ENCODE results near the gene NPHP4. TPM values are rescaled to one million over a fixed set of nuclear protein-coding genes. Genes with fewer than 3 reads are reported as not detected.
A peak's percentile ranks its signal among the peaks of the same experiment; 100 is the strongest.

Gene NPHP4
- total RNA-seq, 1 donor from 2014 or later: 33.2 TPM

DNA sequence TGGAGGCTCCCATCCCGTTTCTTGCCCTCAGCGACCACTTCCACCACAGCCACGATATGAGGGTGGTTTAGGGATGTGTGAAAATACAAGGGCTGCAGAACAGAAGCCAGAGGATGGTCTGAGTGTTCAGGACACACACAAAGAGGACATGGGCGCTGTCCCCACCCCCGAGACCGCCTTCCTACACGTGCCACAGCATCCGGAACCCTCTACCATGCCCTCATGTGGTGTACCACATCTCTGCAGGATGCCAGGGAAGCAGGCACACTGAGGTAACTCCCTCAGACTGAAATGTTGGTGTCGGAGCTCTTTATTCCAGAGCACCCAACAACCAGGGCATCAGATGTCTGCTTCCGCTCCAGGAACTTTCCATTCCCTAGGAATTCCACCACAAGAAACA, 23.1 kb downstream of the NPHP4 start:
- TF ChIP-seq, protein P1, sequence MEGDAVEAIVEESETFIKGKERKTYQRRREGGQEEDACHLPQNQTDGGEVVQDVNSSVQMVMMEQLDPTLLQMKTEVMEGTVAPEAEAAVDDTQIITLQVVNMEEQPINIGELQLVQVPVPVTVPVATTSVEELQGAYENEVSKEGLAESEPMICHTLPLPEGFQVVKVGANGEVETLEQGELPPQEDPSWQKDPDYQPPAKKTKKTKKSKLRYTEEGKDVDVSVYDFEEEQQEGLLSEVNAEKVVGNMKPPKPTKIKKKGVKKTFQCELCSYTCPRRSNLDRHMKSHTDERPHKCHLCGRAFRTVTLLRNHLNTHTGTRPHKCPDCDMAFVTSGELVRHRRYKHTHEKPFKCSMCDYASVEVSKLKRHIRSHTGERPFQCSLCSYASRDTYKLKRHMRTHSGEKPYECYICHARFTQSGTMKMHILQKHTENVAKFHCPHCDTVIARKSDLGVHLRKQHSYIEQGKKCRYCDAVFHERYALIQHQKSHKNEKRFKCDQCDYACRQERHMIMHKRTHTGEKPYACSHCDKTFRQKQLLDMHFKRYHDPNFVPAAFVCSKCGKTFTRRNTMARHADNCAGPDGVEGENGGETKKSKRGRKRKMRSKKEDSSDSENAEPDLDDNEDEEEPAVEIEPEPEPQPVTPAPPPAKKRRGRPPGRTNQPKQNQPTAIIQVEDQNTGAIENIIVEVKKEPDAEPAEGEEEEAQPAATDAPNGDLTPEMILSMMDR (conservative IDR thresholded peaks at IDR 0.05): no peak
- Mint-ChIP-seq H3K4me3 (no peak overlapping the region), H3K36me3 (ENCODE audit: low read depth) (peaks cover 3% of the 10 kb centered on the region), H3K27ac (ENCODE audit: unreplicated experiment) (no peak overlapping the region), H3K9me3 (no peaks in the 10 kb centered on the region), H3K27me3 (ENCODE audit: low read depth) (no peaks in the 10 kb centered on the region), H3K4me1 (peaks cover 21% of the 10 kb centered on the region)
- no peak for DNase-seq (ENCODE audit: low read depth, low spot score)

DNA sequence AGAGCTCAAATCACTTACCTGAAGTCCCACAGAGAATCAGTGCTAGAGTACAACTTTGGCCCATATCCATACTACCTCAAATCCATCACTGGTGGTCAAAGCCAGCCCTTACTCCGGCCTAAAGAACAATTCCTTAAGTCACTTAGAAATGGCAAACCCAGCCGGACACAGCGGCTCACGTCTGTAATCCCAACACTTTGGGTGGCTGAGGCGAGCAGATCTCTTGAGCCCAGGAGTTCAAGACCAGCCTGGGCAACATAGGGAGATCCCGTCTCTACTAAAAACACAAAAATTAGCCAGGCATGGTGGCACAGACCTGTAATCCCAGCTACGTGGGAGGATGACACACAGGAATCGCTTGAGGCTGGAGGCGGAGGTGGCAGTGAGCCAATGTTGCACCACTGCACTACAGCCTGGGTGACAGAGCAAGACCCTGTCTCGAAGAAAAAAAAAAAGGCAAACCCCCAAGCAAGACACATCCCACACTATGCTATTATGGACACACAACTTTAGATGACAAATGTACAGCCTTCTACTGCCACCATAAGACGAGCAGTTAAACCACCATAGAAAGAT, 24.0 kb downstream of the NPHP4 start:
- no peaks in the 10 kb centered on the region for H3K9me3 Mint-ChIP-seq
- peaks cover 5% of the 10 kb centered on the region for H3K36me3 Mint-ChIP-seq (ENCODE audit: low read depth)
- DNase-seq (ENCODE audit: low read depth, low spot score): no peak
- H3K4me1 Mint-ChIP-seq: peaks cover 14% of the 10 kb centered on the region
- TF ChIP-seq, protein P1 (conservative IDR thresholded peaks at IDR 0.05): no peak
- H3K27ac Mint-ChIP-seq (ENCODE audit: unreplicated experiment): no peak overlapping the region
- H3K4me3 Mint-ChIP-seq: no peak overlapping the region
- no peaks in the 10 kb centered on the region for H3K27me3 Mint-ChIP-seq (ENCODE audit: low read depth)

DNA sequence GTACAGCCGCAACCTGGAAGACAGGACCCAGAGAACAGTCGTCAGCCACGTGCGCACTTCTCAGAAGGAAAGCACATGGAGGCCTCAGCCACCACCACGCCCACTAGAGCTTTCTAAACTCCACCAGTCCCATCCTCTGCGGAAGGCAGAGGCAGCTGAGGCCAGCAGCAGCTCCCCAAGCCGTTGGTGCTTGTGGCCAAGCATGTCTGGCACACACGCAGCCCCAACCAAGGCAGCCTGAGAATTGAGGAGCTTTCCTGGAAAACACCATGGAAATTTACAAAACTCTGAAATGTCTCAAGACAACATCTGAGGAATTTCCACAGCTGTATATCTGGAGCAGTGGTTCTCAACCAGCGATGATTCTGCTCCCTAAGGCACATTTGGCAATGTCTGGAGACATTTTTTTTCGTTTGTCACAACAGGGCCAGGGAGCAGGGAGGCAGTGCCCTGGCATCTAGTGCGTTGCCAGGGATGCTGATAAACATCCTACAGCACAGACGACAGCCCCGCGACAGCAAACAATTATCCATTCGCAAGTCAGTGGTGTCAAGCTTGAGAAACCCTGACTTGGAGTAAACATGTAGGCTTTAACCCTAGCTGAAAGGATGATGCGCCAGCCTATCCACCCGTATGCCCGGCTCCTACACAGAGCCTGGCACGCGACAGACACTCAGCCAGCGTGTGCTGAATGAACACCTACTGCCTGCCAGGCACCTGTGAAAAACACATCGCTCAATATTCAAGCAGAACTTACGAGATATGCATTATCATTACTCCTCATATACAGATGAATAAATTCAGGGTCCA, 24.7 kb downstream of the NPHP4 start:
- TF ChIP-seq, protein P1 (conservative IDR thresholded peaks at IDR 0.05): no peak
- Mint-ChIP-seq H3K4me3 (no peak overlapping the region), H3K27me3 (ENCODE audit: low read depth) (no peaks in the 10 kb centered on the region), H3K27ac (ENCODE audit: unreplicated experiment) (no peak overlapping the region), H3K4me1 (peaks cover 14% of the 10 kb centered on the region), H3K36me3 (ENCODE audit: low read depth) (peaks cover 5% of the 10 kb centered on the region), H3K9me3 (no peaks in the 10 kb centered on the region)
- no peak for DNase-seq (ENCODE audit: low read depth, low spot score)

DNA sequence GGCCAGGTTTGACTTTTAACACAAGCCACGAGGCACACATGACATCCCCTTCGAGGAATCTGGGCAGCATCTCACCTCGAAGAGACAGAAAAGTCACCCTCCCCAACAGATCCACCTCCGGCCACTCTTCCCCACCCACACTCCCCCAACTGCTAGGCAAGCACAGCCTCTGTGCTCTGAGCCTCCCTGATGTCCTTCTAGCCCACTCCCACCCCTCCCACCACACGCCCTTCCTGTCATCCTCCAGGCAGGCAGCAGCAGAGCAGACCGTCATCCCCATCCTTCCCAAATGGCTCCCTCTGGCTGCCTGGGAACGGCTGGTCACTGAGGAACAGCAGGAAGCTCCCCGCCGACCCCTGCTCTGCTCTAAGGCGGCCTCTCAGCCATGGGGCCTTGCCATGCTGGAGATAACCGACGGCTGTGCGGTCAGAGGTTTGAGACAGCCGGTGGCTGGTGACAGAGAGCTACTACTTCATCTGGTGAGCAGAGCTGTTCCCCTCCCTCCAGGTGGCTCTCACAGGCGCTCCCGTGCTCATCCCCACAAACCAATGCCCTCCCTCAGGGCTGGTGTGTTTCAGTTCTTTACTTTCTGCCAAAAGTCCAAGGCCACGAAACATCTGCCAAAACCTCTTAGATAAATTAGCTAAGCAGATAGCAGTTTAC, 25.6 kb downstream of the NPHP4 start:
- Mint-ChIP-seq H3K36me3 (ENCODE audit: low read depth) (peaks cover 5% of the 10 kb centered on the region), H3K9me3 (no peaks in the 10 kb centered on the region), H3K4me3 (no peak overlapping the region), H3K27me3 (ENCODE audit: low read depth) (no peaks in the 10 kb centered on the region), H3K27ac (ENCODE audit: unreplicated experiment) (no peak overlapping the region), H3K4me1 (peaks cover 5% of the 10 kb centered on the region)
- DNase-seq (ENCODE audit: low read depth, low spot score): no peak
- TF ChIP-seq, protein P1 (conservative IDR thresholded peaks at IDR 0.05): no peak

DNA sequence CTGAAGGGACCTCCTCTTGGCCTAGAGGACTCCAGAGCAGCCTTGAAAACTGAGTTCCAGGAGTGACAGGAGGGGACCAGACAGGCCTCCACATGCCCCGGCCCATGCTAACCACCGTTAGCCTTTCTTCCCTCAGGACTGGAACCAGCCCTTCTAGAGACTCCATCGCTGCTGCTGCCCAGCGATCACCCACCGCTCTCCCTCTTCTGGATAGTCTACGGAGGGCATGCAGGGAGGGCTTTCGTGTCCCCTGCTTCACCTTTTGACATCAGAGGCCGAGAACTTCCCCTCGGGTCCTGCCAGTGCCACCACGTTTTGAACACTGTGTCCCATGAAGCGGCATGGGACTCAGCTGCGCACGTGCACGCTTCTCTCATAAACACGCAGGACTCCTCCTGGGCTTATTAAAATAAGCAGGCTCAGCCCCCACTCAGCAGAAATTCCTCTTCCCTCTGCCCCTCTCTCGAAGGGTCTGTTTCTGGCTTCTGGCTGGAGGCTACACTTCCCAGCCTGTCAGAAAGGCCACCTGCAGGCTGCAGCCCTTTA, 26.6 kb downstream of the NPHP4 start:
- no peak for DNase-seq (ENCODE audit: low read depth, low spot score)
- no peaks in the 10 kb centered on the region for H3K27me3 Mint-ChIP-seq (ENCODE audit: low read depth)
- peaks cover 4% of the 10 kb centered on the region for H3K4me1 Mint-ChIP-seq
- H3K27ac Mint-ChIP-seq (ENCODE audit: unreplicated experiment): peak overlapping the region; percentile 29
- no peaks in the 10 kb centered on the region for H3K9me3 Mint-ChIP-seq
- TF ChIP-seq, protein P1 (conservative IDR thresholded peaks at IDR 0.05): no peak
- H3K4me3 Mint-ChIP-seq: no peak overlapping the region
- H3K36me3 Mint-ChIP-seq (ENCODE audit: low read depth): peaks cover 6% of the 10 kb centered on the region

Data from neural crest cell (in vitro differentiated cells).